HepG2 (cell line): Measurements from ENCODE around the gene UGT1A3. TPM values are rescaled to one million over a fixed set of nuclear protein-coding genes. Genes with fewer than 3 reads are reported as not detected.
A peak's percentile ranks its signal among the peaks of the same experiment; 100 is the strongest.

Source experiments
- ATAC-seq: fragments of 200-7000 bp; cut with Tn5 transposase; 3 replicates; pipeline ENCODE4 v1.9.1; 2020; ENCODE audit warnings: mild to moderate bottlenecking, moderate library complexity
- BruUV-seq: library from RNA; stranded (reverse); fragments of 400-500 nt; replicated peaks from 2 replicates; lab custom pipeline; 2021; lab: Mats Ljungman, UMichigan
- CTCF ChIA-PET: fragments of 300-600 bp; formaldehyde crosslinking; extraction: SDS; loops from one replicate; lab custom pipeline; 2021; ENCODE audit warnings: low total read pairs, inconsistent platforms, low intra/inter-chr PET ratio; lab: Yijun Ruan, JAX
- POLR2A ChIA-PET: fragments of 350-600 bp; sonication (Branson Sonifier 250); formaldehyde crosslinking; loops from one replicate; lab custom pipeline; 2020; ENCODE audit warnings: antibody characterized with exemption, inconsistent platforms; lab: Yijun Ruan, JAX
- DNase-seq: peaks from one replicate; pipeline ENCODE4 v3.0.0-alpha.2; 2015; ENCODE audit warnings: low spot score
- FAIRE-seq: peaks from 3 replicates; lab custom pipeline; 2011; peaks lifted over from hg19 to GRCh38; lab: Jason Lieb, UNC
- H2AFZ ChIP-seq: one replicate; pipeline ENCODE4 v1.6.1; 2011; ENCODE audit warnings: low read length, inconsistent platforms
- H3K27ac ChIP-seq: fragments of 300-600 bp; 3 replicates; pipeline ENCODE4 v1.8.0; 2011; ENCODE audit warnings: mixed run types, mild to moderate bottlenecking, mixed read lengths, low read length, inconsistent platforms; ENCODE audit not compliant: insufficient read depth; ENCODE audit errors: extremely low read length
- H3K27me3 ChIP-seq, 2 experiments: fragments of 200-600 bp in 1 of 2; 2 replicates in 1 of 2; 3 replicates in 1 of 2; pipeline versions ENCODE4 v1.6.0 to v1.8.0; 2011; ENCODE audit warnings: low read length in 2 of 2, mild to moderate bottlenecking in 2 of 2, moderate library complexity in 2 of 2, inconsistent platforms in 1 of 2; ENCODE audit not compliant: insufficient read depth in 2 of 2, control insufficient read depth in 1 of 2
- H3K36me3 ChIP-seq, 2 experiments: fragments of 200-600 bp in 1 of 2; replicated peaks in 1 of 2; 2 replicates in 1 of 2; 3 replicates in 1 of 2; pipeline versions ENCODE4 v1.5.1 to v1.8.0; 2011; ENCODE audit warnings: low read length in 2 of 2, inconsistent platforms in 1 of 2; ENCODE audit not compliant: insufficient read depth in 2 of 2, control insufficient read depth in 1 of 2
- H3K4me1 ChIP-seq: 2 replicates; pipeline ENCODE4 v1.5.1; 2012; ENCODE audit warnings: low read length, inconsistent platforms; ENCODE audit not compliant: insufficient read depth
- H3K4me2 ChIP-seq: 2 replicates; pipeline ENCODE4 v1.6.0; 2011; ENCODE audit warnings: low read depth, low read length, inconsistent platforms
- H3K4me3 ChIP-seq, 3 experiments: fragments of 200-600 bp in 1 of 3; sonication (generic), shearing (Covaris generic) in 1 of 3; replicated peaks in 1 of 3; 2 replicates each; pipeline ENCODE4 v1.5.1; 2011 to 2016; ENCODE audit warnings: low read length in 3 of 3, inconsistent platforms in 2 of 3, low read depth in 2 of 3, mild to moderate bottlenecking in 2 of 3, control low read depth in 1 of 3, mixed read lengths in 1 of 3; ENCODE audit not compliant: insufficient read depth in 1 of 3
- H3K79me2 ChIP-seq: one replicate; pipeline ENCODE4 v1.6.1; 2011; ENCODE audit warnings: low read length, inconsistent platforms; ENCODE audit not compliant: insufficient read depth
- H3K9ac ChIP-seq: 2 replicates; pipeline ENCODE4 v1.6.0; 2011; ENCODE audit warnings: mild to moderate bottlenecking, low read depth, low read length, inconsistent platforms; ENCODE audit not compliant: insufficient read depth
- H3K9me3 ChIP-seq: 2 replicates; pipeline ENCODE4 v1.5.1; 2012; ENCODE audit warnings: mild to moderate bottlenecking, low read length
- H4K20me1 ChIP-seq: 2 replicates; pipeline ENCODE4 v1.6.0; 2011; ENCODE audit warnings: inconsistent platforms, mild to moderate bottlenecking, low read length, moderate library complexity; ENCODE audit not compliant: insufficient read depth
- WGBS: methylation state at CpG from one replicate; pipeline ENCODE4 v1.1.6; 2017; ENCODE audit warnings: low lambda C conversion rate; 5-methylcytosine and 5-hydroxymethylcytosine counted together
- in situ Hi-C: cut with HindIII; loops from 2 replicates; pipeline ENCODE4 v1.10.0; 2017; ENCODE audit warnings: low pct_unique_long_range_greater_than_20kb; ENCODE audit not compliant: extremely low pct_ligation_motif_present
- intact Hi-C: fragments of 100-400 bp; cut with micrococcal nuclease; formaldehyde crosslinking; loops from one replicate; pipeline ENCODE4 v1.10.0; 2022; ENCODE audit not compliant: unreplicated experiment
- polyA plus RNA-seq, 8 experiments: library from polyadenylated mRNA; depleted of rRNA in 3 of 8; stranded (reverse) in 7 of 8; unstranded in 1 of 8; fragments of >200 nt; fragmentation: Illumina TruSeq in 4 of 8; extraction: Trizol in 4 of 8; gene quantifications; 2 replicates each; pipeline versions ENCODE4 v1.2.1 to v1.2.3, GENCODE V29; 2011 to 2016; ENCODE audit warnings: low read depth in 4 of 8, missing spikeins in 1 of 8, mixed read lengths in 1 of 8; ENCODE audit not compliant: insufficient read depth in 1 of 8
- total RNA-seq, 5 experiments: library from RNA; depleted of rRNA; stranded (reverse); fragments of >200 nt; fragmentation: Illumina TruSeq; extraction: Trizol; gene quantifications; 2 replicates each; pipeline ENCODE4 v1.2.3, GENCODE V29; 2016; ENCODE audit warnings: low read depth in 1 of 5
- TF ChIP-seq, protein P1 (sequence below): fragments of 450-650 bp; IDR thresholded peaks from 2 replicates; pipeline ENCODE4 v1.6.1; 2016
- TF ChIP-seq, protein P2 (sequence below): IDR thresholded peaks from 2 replicates; pipeline ENCODE4 v1.6.1; 2016; ENCODE audit warnings: low read depth, missing genetic modification reagents, missing compliant biosample characterization

Gene UGT1A3
- total and polyA plus RNA-seq, 2 of the 13 experiments (the other 11 are each of a cell fraction or from before 2014, with no cell fraction given) = not detected

DNA sequence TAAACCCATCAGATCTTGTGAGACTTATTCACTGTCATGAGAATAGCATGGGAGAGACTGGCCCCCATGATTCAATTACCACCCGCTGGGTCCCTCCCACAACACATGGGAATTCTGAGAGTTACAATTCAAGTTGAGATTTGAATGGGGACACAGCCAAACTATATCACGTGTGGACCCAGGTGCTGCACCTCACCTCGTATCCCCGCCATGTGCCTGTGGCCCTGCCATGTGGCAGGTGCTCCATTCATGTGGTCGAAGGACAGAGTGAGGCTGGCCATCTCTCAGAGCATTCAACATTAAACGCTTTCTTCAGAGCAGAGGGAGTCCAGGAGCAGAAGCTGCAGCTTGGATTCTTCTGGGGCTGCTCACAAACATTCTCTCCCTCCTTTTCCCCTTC lies 81.5 kb downstream of the UGT1A3 start:
- Histone ChIP-seq H2AFZ (no peak overlapping the region), H3K9me3 (no peaks in the 10 kb centered on the region), H3K79me2 (no peaks in the 10 kb centered on the region), H4K20me1 (no peaks in the 10 kb centered on the region), H3K4me3 (no peak overlapping the region), H3K36me3 (no peaks in the 10 kb centered on the region), H3K9ac (no peak overlapping the region), H3K4me1 (no peaks in the 10 kb centered on the region), H3K4me2 (no peak overlapping the region), H3K27ac (no peak overlapping the region), H3K27me3 (peaks cover 0 to 38% of the 10 kb centered on the region in 2 experiments; a peak in 3 of 5 replicates)
- POLR2A ChIA-PET = no interaction called here
- FAIRE-seq (no peak), DNase-seq (no peak), ATAC-seq (no peak)
- in situ Hi-C loops (no loop called here), intact Hi-C loops (no loop called here)
- 67% methylated on average over 6 of the region's 6 CpGs for WGBS
- BruUV-seq = no TSS peak
- CTCF ChIA-PET = no interaction called here
- TF ChIP-seq, protein P1, sequence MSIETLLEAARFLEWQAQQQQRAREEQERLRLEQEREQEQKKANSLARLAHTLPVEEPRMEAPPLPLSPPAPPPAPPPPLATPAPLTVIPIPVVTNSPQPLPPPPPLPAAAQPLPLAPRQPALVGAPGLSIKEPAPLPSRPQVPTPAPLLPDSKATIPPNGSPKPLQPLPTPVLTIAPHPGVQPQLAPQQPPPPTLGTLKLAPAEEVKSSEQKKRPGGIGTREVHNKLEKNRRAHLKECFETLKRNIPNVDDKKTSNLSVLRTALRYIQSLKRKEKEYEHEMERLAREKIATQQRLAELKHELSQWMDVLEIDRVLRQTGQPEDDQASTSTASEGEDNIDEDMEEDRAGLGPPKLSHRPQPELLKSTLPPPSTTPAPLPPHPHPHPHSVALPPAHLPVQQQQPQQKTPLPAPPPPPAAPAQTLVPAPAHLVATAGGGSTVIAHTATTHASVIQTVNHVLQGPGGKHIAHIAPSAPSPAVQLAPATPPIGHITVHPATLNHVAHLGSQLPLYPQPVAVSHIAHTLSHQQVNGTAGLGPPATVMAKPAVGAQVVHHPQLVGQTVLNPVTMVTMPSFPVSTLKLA = peak; percentile 85
- TF ChIP-seq, protein P2, sequence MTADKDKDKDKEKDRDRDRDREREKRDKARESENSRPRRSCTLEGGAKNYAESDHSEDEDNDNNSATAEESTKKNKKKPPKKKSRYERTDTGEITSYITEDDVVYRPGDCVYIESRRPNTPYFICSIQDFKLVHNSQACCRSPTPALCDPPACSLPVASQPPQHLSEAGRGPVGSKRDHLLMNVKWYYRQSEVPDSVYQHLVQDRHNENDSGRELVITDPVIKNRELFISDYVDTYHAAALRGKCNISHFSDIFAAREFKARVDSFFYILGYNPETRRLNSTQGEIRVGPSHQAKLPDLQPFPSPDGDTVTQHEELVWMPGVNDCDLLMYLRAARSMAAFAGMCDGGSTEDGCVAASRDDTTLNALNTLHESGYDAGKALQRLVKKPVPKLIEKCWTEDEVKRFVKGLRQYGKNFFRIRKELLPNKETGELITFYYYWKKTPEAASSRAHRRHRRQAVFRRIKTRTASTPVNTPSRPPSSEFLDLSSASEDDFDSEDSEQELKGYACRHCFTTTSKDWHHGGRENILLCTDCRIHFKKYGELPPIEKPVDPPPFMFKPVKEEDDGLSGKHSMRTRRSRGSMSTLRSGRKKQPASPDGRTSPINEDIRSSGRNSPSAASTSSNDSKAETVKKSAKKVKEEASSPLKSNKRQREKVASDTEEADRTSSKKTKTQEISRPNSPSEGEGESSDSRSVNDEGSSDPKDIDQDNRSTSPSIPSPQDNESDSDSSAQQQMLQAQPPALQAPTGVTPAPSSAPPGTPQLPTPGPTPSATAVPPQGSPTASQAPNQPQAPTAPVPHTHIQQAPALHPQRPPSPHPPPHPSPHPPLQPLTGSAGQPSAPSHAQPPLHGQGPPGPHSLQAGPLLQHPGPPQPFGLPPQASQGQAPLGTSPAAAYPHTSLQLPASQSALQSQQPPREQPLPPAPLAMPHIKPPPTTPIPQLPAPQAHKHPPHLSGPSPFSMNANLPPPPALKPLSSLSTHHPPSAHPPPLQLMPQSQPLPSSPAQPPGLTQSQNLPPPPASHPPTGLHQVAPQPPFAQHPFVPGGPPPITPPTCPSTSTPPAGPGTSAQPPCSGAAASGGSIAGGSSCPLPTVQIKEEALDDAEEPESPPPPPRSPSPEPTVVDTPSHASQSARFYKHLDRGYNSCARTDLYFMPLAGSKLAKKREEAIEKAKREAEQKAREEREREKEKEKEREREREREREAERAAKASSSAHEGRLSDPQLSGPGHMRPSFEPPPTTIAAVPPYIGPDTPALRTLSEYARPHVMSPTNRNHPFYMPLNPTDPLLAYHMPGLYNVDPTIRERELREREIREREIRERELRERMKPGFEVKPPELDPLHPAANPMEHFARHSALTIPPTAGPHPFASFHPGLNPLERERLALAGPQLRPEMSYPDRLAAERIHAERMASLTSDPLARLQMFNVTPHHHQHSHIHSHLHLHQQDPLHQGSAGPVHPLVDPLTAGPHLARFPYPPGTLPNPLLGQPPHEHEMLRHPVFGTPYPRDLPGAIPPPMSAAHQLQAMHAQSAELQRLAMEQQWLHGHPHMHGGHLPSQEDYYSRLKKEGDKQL (CRISPR knock-in tag) = no peak
